Endothelial cell of umbilical vein (primary cell): ENCODE data around the gene PAEP.

Source experiments
- EZH2 ChIP-seq: IDR thresholded peaks from 2 replicates; pipeline ENCODE4 v1.6.1; 2012; ENCODE audit warnings: borderline replicate concordance, low read depth, mild to moderate bottlenecking, moderate library complexity, low read length, inconsistent platforms; ENCODE audit not compliant: severe bottlenecking
- POLR2A ChIP-seq: IDR thresholded peaks from 2 replicates; pipeline ENCODE4 v1.6.1; 2012; ENCODE audit warnings: low read depth, mild to moderate bottlenecking, control low read depth, low read length
- TF ChIP-seq, protein P1 (sequence below), 2 donors: IDR thresholded peaks; 1 replicate in 1 of 2; 2 replicates in 1 of 2; pipeline ENCODE4 v1.5.1; 2011; ENCODE audit warnings: low read length in 2 of 2, mild to moderate bottlenecking in 2 of 2, moderate library complexity in 2 of 2, control low read depth in 1 of 2, inconsistent platforms in 1 of 2, low read depth in 1 of 2; ENCODE audit not compliant: insufficient read depth in 1 of 2; ENCODE audit errors: extremely low read depth in 1 of 2

- TF ChIP-seq, protein P1, sequence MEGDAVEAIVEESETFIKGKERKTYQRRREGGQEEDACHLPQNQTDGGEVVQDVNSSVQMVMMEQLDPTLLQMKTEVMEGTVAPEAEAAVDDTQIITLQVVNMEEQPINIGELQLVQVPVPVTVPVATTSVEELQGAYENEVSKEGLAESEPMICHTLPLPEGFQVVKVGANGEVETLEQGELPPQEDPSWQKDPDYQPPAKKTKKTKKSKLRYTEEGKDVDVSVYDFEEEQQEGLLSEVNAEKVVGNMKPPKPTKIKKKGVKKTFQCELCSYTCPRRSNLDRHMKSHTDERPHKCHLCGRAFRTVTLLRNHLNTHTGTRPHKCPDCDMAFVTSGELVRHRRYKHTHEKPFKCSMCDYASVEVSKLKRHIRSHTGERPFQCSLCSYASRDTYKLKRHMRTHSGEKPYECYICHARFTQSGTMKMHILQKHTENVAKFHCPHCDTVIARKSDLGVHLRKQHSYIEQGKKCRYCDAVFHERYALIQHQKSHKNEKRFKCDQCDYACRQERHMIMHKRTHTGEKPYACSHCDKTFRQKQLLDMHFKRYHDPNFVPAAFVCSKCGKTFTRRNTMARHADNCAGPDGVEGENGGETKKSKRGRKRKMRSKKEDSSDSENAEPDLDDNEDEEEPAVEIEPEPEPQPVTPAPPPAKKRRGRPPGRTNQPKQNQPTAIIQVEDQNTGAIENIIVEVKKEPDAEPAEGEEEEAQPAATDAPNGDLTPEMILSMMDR (IDR thresholded peaks at IDR 0.05; ENCODE audit: extremely low read depth in 1 of 2, insufficient read depth in 1 of 2, low read depth in 1 of 2, low read length in 2 of 2), result no peak
- TF ChIP-seq POLR2A (no peak), EZH2 (no peak)
Measured at GRCh38 chr9:135516132-135516860, 45.3 kb upstream of the PAEP start.
